Activated CD4-positive, alpha-beta memory T cell treated with anti-CD3 and anti-CD28 coated beads for 36 hours (primary cell): Measurements from ENCODE around the gene SFTPD. TPM values are rescaled to one million over a fixed set of nuclear protein-coding genes. Genes with fewer than 3 reads are reported as not detected.

Experiments
- CTCF ChIA-PET: fragments of 350-600 bp; sonication (Branson Sonifier 250); formaldehyde crosslinking; loops from one replicate; lab custom pipeline; 2021; ENCODE audit warnings: antibody characterized with exemption, inconsistent platforms; lab: Charles Lee
- POLR2A ChIA-PET: fragments of 350-600 bp; sonication (Branson Sonifier 250); formaldehyde crosslinking; loops from one replicate; lab custom pipeline; 2021; ENCODE audit warnings: antibody characterized with exemption; lab: Charles Lee
- DNase-seq: peaks from one replicate; pipeline ENCODE4 v3.0.0-alpha.2; 2020
- H3K27ac Mint-ChIP-seq: one replicate; pipeline ENCODE4 v1.8.0; 2021; ENCODE audit warnings: mixed read lengths
- H3K27me3 Mint-ChIP-seq: one replicate; pipeline ENCODE4 v1.8.0; 2021; ENCODE audit warnings: mixed read lengths
- H3K36me3 Mint-ChIP-seq: one replicate; pipeline ENCODE4 v1.8.0; 2021; ENCODE audit warnings: mixed read lengths
- H3K4me1 Mint-ChIP-seq: one replicate; pipeline ENCODE4 v1.8.0; 2021; ENCODE audit warnings: low read depth, mixed read lengths
- H3K4me3 Mint-ChIP-seq: one replicate; pipeline ENCODE4 v1.8.0; 2021; ENCODE audit warnings: mild to moderate bottlenecking, mixed read lengths
- H3K9me3 Mint-ChIP-seq: one replicate; pipeline ENCODE4 v1.8.0; 2021; ENCODE audit warnings: mixed read lengths
- intact Hi-C: fragments of 100-400 bp; cut with micrococcal nuclease; formaldehyde crosslinking; loops from one replicate; pipeline ENCODE4 v1.15.1; 2023
- total RNA-seq, 2 experiments: library from RNA; stranded (reverse); gene quantifications; one replicate each; pipeline ENCODE4 v1.2.3, GENCODE V29; 2021

Gene SFTPD
- total RNA-seq, 2 experiments from 2014 or later, result 0.33 TPM; not detected in 1

GRCh38 chr10:79980711-79981110 lies 31.8 kb upstream of the SFTPD start:
- intact Hi-C loops, result no loop called here
- H3K9me3 Mint-ChIP-seq, result peaks cover 5% of the 10 kb centered on the region
- no peak overlapping the region for H3K4me3 Mint-ChIP-seq
- H3K27me3 Mint-ChIP-seq, result peaks cover 51% of the 10 kb centered on the region
- H3K36me3 Mint-ChIP-seq, result no peaks in the 10 kb centered on the region
- POLR2A ChIA-PET, result no interaction called here
- H3K27ac Mint-ChIP-seq, result no peak overlapping the region
- H3K4me1 Mint-ChIP-seq, result peaks cover 13% of the 10 kb centered on the region
- DNase-seq, result no peak
- CTCF ChIA-PET, result no interaction called here

- intact Hi-C loops, result no loop called here
- ChIA-PET POLR2A (no interaction called here), CTCF (no interaction called here)
- H3K27me3 Mint-ChIP-seq, result peaks cover 52% of the 10 kb centered on the region
- H3K9me3 Mint-ChIP-seq, result peaks cover 7% of the 10 kb centered on the region
- no peaks in the 10 kb centered on the region for H3K36me3 Mint-ChIP-seq
- H3K27ac Mint-ChIP-seq, result no peak overlapping the region
- peaks cover 8% of the 10 kb centered on the region for H3K4me1 Mint-ChIP-seq
- no peak overlapping the region for H3K4me3 Mint-ChIP-seq
- no peak for DNase-seq
Measured at GRCh38 chr10:79979976-79980687, 31.2 kb upstream of the SFTPD start.

DNA sequence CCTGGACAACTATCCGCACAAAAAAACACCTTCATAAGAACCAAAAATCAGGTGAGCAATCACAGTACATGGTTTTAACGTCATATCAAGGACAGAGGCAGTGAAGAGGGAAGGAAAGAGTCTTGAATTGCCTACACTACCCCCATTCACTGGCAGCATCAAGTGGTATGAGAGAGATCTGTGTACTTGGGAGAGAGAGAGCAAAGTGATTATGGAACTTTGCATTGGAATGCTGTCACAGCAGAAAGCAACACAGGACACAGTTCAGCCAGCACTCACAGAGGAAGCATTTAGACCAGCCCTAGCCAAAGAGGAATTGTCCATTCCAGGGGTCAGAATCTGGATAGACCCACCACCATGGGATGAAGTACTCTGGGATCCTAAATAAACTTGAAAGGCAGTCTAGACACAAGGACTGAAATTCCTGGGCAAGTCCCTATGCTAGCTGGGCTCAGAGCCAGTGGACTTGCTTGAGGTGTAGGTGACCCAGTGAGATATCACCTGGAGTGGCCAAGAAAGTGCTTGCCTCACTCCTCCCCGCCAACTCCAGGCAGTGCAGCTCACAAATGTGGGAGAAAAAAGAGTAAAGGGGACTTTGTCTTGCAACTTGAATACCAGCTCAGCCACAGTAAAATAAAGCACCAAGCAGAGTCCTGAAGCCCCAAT lies 30.5 kb upstream of the SFTPD start:
- no peak for DNase-seq
- peaks cover 7% of the 10 kb centered on the region for H3K9me3 Mint-ChIP-seq
- no peak overlapping the region for H3K4me3 Mint-ChIP-seq
- intact Hi-C loops, result no loop called here
- H3K36me3 Mint-ChIP-seq, result no peaks in the 10 kb centered on the region
- H3K4me1 Mint-ChIP-seq, result peaks cover 5% of the 10 kb centered on the region
- H3K27ac Mint-ChIP-seq, result no peak overlapping the region
- ChIA-PET POLR2A (no interaction called here), CTCF (no interaction called here)
- peaks cover 53% of the 10 kb centered on the region for H3K27me3 Mint-ChIP-seq

DNA sequence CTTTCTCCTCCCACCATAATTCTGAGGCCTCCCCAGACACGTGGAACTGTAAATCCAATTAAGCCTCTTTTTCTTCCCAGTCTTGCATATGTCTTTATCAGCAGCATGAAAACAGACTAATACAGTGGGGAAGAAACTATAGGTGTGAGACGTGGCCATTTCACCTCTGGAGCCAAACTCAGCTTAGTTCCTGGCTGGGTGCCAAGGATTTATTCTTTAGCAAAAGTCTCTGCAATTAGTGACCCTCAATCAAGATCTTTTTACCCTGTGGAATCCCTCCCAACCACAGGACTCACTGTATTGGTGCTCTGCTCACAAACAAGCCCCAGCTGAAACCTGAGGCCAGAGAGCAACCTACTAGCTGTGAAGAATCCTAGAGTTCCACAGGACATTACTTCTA lies 28.1 kb upstream of the SFTPD start:
- peaks cover 45% of the 10 kb centered on the region for H3K27me3 Mint-ChIP-seq
- H3K36me3 Mint-ChIP-seq, result no peaks in the 10 kb centered on the region
- DNase-seq, result no peak
- CTCF ChIA-PET, result no interaction called here
- no peaks in the 10 kb centered on the region for H3K4me1 Mint-ChIP-seq
- POLR2A ChIA-PET, result no interaction called here
- H3K4me3 Mint-ChIP-seq, result no peak overlapping the region
- H3K27ac Mint-ChIP-seq, result no peak overlapping the region
- peaks cover 7% of the 10 kb centered on the region for H3K9me3 Mint-ChIP-seq
- intact Hi-C loops, result no loop called here

- no peak for DNase-seq
- H3K27ac Mint-ChIP-seq, result no peak overlapping the region
- ChIA-PET CTCF (no interaction called here), POLR2A (no interaction called here)
- H3K36me3 Mint-ChIP-seq, result no peaks in the 10 kb centered on the region
- H3K4me1 Mint-ChIP-seq, result no peaks in the 10 kb centered on the region
- peaks cover 7% of the 10 kb centered on the region for H3K9me3 Mint-ChIP-seq
- H3K4me3 Mint-ChIP-seq, result no peak overlapping the region
- intact Hi-C loops, result no loop called here
- H3K27me3 Mint-ChIP-seq, result peaks cover 25% of the 10 kb centered on the region
Measured at GRCh38 chr10:79970062-79970461, 21.2 kb upstream of the SFTPD start.

GRCh38 chr10:79947787-79948424 lies 999 bp downstream of the SFTPD start:
- Mint-ChIP-seq H3K27me3 (peaks cover 7% of the 10 kb centered on the region), H3K4me1 (no peaks in the 10 kb centered on the region), H3K4me3 (no peak overlapping the region), H3K9me3 (peaks cover 10% of the 10 kb centered on the region), H3K27ac (no peak overlapping the region), H3K36me3 (no peaks in the 10 kb centered on the region)
- intact Hi-C loops, result no loop called here
- POLR2A ChIA-PET, result no interaction called here
- DNase-seq, result no peak
- CTCF ChIA-PET, result no interaction called here

GRCh38 chr10:79947083-79947415 lies 1.9 kb downstream of the SFTPD start:
- H3K9me3 Mint-ChIP-seq, result peaks cover 9% of the 10 kb centered on the region
- no peak for DNase-seq
- H3K27me3 Mint-ChIP-seq, result peaks cover 4% of the 10 kb centered on the region
- no peaks in the 10 kb centered on the region for H3K36me3 Mint-ChIP-seq
- H3K4me1 Mint-ChIP-seq, result no peaks in the 10 kb centered on the region
- no peak overlapping the region for H3K27ac Mint-ChIP-seq
- intact Hi-C loops, result no loop called here
- CTCF ChIA-PET, result no interaction called here
- H3K4me3 Mint-ChIP-seq, result no peak overlapping the region
- POLR2A ChIA-PET, result no interaction called here

DNA sequence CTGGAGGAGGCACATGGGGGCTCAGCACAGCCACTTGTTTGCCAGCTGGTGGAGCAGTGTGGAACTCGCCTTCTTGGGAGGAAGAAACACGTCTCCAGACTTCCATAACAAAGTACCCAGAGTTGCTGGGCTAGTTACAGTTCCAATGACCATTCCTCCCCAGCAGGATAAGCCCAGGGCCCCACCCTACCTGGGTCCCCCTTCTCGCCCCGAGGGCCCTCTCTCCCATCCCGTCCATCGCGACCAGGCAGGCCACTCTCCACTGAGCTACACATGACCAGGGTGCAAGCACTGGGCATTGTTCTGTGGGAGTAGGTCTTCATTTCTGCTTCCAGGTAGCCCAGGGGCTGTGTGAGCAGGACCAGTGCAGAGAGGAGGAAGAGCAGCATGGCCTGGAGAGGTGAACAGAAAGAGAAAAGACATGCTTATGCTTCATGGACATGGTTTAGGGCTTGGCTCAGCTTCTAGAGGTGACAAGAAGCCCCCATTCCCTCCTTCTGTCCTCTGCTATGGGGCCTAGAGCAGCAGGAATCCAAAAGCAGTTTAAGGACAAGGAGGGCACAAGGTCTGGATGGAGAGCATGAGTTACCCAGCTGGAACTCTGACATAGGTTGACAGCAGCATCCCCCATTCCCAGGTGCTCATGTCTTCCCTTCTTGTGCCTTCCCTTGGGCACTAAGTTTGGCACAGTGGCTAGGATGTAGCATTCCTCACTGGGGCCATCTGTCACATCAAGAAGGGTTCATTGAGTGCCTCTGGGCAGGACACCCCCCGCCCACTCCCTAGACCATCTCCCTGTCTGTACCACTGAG lies 2.4 kb downstream of the SFTPD start:
- intact Hi-C loops, result no loop called here
- POLR2A ChIA-PET, result no interaction called here

DNA sequence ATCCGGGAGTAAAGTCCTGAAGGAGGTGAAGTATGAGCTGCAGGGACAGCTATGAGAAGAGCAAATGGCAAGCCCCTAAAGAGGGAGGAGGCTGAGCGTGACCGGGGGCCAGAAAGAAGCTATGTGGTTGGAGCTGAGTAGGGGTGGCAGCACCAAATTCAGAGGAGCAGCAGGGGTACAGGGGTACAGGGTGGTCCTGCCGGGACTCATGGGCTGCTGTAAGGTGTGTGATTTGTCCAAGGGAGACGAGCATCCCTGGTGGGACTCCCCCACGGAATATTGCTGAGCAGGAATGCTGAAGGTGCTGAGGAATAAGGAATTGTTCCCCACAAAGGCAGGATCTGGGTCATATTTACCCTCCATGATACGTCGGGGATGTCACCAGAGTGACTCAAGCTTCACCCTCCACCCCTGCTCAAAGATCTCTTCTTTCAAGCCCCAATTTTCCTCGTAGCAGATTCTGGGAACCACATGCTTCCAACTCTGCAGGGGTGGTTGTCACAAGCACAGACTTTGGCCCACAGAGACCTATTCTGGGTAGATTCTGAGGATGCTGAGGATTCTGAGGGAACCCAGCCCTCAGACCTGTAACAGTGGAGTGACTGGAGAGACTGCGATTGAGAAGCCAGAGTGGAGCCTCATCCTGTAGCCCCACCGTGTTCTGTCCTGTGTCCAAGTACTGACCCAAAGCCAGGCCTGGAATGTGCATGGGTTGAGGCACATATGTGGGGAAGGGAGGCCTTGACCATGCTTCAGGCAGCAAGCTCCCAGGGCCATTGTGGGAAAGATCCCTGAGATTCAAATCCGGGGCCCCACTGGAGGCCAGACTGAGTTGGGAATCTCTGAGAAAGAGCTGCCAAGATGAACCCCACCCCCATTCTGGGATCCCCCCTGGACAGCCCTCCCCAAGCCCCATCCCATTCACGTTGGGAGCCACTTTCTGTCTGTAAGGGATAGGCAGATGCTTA lies 4.2 kb downstream of the SFTPD start:
- CTCF ChIA-PET, result no interaction called here
- intact Hi-C loops, result no loop called here

More for the DNA sequence above, 2.4 kb downstream of the SFTPD start:
- CTCF ChIA-PET, result no interaction called here
- Mint-ChIP-seq H3K36me3 (no peaks in the 10 kb centered on the region), H3K9me3 (peaks cover 9% of the 10 kb centered on the region), H3K27ac (no peak overlapping the region), H3K4me3 (no peak overlapping the region), H3K27me3 (peaks cover 4% of the 10 kb centered on the region), H3K4me1 (no peaks in the 10 kb centered on the region)
- no peak for DNase-seq

GRCh38 chr10:79943871-79944270 lies 5.0 kb downstream of the SFTPD start:
- no peak for DNase-seq
- H3K27me3 Mint-ChIP-seq, result no peaks in the 10 kb centered on the region
- POLR2A ChIA-PET, result no interaction called here
- no peak overlapping the region for H3K4me3 Mint-ChIP-seq
- no peaks in the 10 kb centered on the region for H3K36me3 Mint-ChIP-seq
- H3K9me3 Mint-ChIP-seq, result no peaks in the 10 kb centered on the region
- intact Hi-C loops, result no loop called here
- no peaks in the 10 kb centered on the region for H3K4me1 Mint-ChIP-seq
- H3K27ac Mint-ChIP-seq, result no peak overlapping the region
- CTCF ChIA-PET, result interaction anchor here (1.3 kb wide), 1 partner anchor 103 kb away, joined by 4 read pairs; no protein-coding TSS in a partner anchor

More for the DNA sequence above, 4.2 kb downstream of the SFTPD start:
- no peak overlapping the region for H3K27ac Mint-ChIP-seq
- no peaks in the 10 kb centered on the region for H3K4me1 Mint-ChIP-seq
- H3K9me3 Mint-ChIP-seq, result no peaks in the 10 kb centered on the region
- peaks cover 2% of the 10 kb centered on the region for H3K27me3 Mint-ChIP-seq
- no peak overlapping the region for H3K4me3 Mint-ChIP-seq
- H3K36me3 Mint-ChIP-seq, result no peaks in the 10 kb centered on the region
- POLR2A ChIA-PET, result no interaction called here
- DNase-seq, result no peak
